22Rv1 (cell line): ENCODE data around the gene SAMD4A.
"Not testable (repeated sequence)": the region's sequence is repeated elsewhere in the genome, so short reads cannot be mapped to it uniquely, and the experiment has no call there.

Experiments
- CTCF ChIP-seq: fragments of 450-650 bp; IDR thresholded peaks from 2 replicates; pipeline ENCODE4 v1.5.1; 2017; ENCODE audit warnings: mild to moderate bottlenecking
- ZFX ChIP-seq: fragments of 450-650 bp; IDR thresholded peaks from 2 replicates; pipeline ENCODE4 v1.6.1; 2017; ENCODE audit warnings: antibody characterized with exemption, borderline replicate concordance

- TF ChIP-seq CTCF, ZFX: not testable (repeated sequence)
Observed at GRCh38 chr14:54801482-54801881, 234.6 kb downstream of the SAMD4A start.
